Spinal cord (tissue), 10 donors: Measurements from ENCODE around the gene ATXN10. TPM values are rescaled to one million over a fixed set of nuclear protein-coding genes. Genes with fewer than 3 reads are reported as not detected.

ENCODE experiments used
- DNase-seq, 6 donors: peaks; one replicate each; pipeline versions ENCODE4 v3.0.0 to v3.0.0-alpha.2; 2013 to 2015; ENCODE audit warnings: low spot score in 6 of 6, low read depth in 4 of 6
- H3K27ac ChIP-seq: one replicate; pipeline ENCODE4 v1.5.1; 2013; ENCODE audit warnings: low read depth, low read length, control low read depth
- H3K27me3 ChIP-seq: one replicate; pipeline ENCODE4 v1.6.1; 2013; ENCODE audit warnings: low read length; ENCODE audit not compliant: control insufficient read depth, insufficient read depth
- H3K36me3 ChIP-seq: one replicate; pipeline ENCODE4 v1.6.1; 2013; ENCODE audit warnings: low read length; ENCODE audit not compliant: control insufficient read depth, insufficient read depth
- H3K4me1 ChIP-seq: one replicate; pipeline ENCODE4 v1.6.1; 2013; ENCODE audit warnings: low read length; ENCODE audit not compliant: control insufficient read depth, insufficient read depth
- H3K4me3 ChIP-seq: one replicate; pipeline ENCODE4 v1.5.1; 2013; ENCODE audit warnings: low read depth, low read length, control low read depth
- H3K9me3 ChIP-seq: one replicate; pipeline ENCODE4 v1.6.1; 2013; ENCODE audit warnings: low read length; ENCODE audit not compliant: control insufficient read depth, insufficient read depth
- WGBS: methylation state at CpG from one replicate; pipeline ENCODE4 v1.1.5; 2013; ENCODE audit warnings: missing lambda C conversion rate; ENCODE audit not compliant: insufficient coverage; 5-methylcytosine and 5-hydroxymethylcytosine counted together
- polyA plus RNA-seq, 2 donors: library from polyadenylated mRNA; unstranded; fragments of 120-200 nt; gene quantifications; one replicate each; pipeline ENCODE4 v1.2.1, GENCODE V29; 2013; ENCODE audit not compliant: insufficient read length in 2 of 2
- total RNA-seq, 2 donors: library from RNA; depleted of rRNA in 1 of 2; stranded (reverse); fragments of 120-200 nt in 1 of 2; fragments of >200 nt in 1 of 2; gene quantifications; one replicate each; pipeline versions ENCODE4 v1.2.3 to v1.2.4, GENCODE V29; 2013 to 2014
- donor health status: healthy.

The ATXN10 gene
- total and polyA plus RNA-seq, 4 donors: 163 to 428 (median 339) TPM

DNA sequence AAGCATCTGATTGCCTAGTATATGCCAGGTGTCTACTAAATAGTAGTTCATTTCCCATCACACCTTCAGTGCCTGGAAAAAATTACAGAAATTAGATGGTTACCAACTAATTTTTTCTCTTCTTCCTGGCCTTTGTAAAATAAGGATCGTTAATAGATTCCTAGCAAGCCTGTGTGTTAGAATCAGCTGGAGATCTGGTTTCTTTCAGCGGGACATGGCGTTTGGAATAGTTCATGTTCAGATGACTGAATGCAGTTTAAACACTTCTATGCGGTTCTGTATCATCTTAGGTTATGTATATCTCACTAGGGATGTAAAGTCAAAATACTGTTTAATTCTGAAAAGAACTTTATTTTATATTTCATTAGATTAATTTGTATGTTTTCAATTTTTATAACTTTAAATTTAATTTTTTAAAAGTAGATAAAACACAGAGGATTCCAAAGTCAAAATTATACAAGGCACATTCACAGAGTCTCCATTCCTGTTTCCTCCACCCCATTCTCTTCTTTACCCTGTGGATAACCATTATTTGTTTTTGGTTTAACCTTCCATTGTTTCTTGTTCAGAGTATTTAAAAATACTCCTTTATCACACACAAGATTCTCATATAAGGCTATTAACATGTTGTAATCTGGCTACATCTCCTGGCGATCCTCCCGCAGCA lies 132.8 kb downstream of the ATXN10 start:
- peaks cover 6% of the 10 kb centered on the region for H3K4me1 ChIP-seq
- WGBS: 100% methylated on average over 2 of the region's 6 CpGs

DNA sequence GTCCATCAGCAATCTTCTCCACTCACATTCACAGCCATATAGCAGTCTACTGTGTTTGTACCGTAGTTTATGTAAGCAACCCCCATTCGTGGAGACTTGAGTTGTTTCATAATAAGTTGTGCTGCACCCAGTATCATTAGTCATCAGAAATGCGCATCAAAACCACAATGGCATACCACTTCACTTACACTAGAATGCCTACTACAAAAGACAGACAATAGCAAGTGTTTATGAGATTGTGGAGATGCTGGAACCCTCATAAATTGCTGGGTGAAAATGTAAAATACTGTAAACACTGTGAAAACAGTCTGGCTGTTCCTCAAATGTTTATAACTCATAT lies 133.3 kb downstream of the ATXN10 start:
- peaks cover 7% of the 10 kb centered on the region for H3K36me3 ChIP-seq
- H3K27me3 ChIP-seq: no peaks in the 10 kb centered on the region
- no peak overlapping the region for H3K27ac ChIP-seq
- DNase-seq: no peak
- WGBS: 100% methylated on average over 1 of the region's 3 CpGs
- peaks cover 6% of the 10 kb centered on the region for H3K4me1 ChIP-seq
- H3K9me3 ChIP-seq: no peaks in the 10 kb centered on the region
- no peak overlapping the region for H3K4me3 ChIP-seq

More for the DNA sequence above, 132.8 kb downstream of the ATXN10 start:
- Histone ChIP-seq H3K4me3 (no peak overlapping the region), H3K27ac (no peak overlapping the region), H3K9me3 (no peaks in the 10 kb centered on the region), H3K36me3 (peaks cover 7% of the 10 kb centered on the region), H3K27me3 (no peaks in the 10 kb centered on the region)
- no peak for DNase-seq

DNA sequence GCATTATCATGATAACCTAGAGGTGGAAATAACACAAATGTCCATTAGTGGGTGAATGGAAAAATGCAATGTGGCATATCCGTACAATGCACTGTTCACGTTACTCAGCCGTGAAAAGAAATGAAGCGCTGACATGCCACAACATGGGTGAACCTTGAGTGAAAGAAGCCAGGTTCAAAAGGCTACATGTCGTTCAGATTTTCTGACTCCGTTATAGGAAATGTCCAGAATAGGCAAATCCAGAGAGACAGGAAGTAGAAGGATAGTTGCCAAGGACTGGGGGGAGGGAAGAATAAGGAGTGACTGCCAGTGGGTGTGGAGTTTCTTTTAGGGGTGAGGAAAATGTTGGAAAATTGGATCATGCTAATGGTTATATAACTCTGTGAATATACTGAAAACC lies 133.8 kb downstream of the ATXN10 start:
- Histone ChIP-seq H3K27ac (no peak overlapping the region), H3K36me3 (peaks cover 7% of the 10 kb centered on the region), H3K4me1 (peaks cover 6% of the 10 kb centered on the region), H3K9me3 (no peaks in the 10 kb centered on the region), H3K27me3 (no peaks in the 10 kb centered on the region), H3K4me3 (no peak overlapping the region)
- no peak for DNase-seq
- WGBS: 96% methylated on average over 6 of the region's 6 CpGs

DNA sequence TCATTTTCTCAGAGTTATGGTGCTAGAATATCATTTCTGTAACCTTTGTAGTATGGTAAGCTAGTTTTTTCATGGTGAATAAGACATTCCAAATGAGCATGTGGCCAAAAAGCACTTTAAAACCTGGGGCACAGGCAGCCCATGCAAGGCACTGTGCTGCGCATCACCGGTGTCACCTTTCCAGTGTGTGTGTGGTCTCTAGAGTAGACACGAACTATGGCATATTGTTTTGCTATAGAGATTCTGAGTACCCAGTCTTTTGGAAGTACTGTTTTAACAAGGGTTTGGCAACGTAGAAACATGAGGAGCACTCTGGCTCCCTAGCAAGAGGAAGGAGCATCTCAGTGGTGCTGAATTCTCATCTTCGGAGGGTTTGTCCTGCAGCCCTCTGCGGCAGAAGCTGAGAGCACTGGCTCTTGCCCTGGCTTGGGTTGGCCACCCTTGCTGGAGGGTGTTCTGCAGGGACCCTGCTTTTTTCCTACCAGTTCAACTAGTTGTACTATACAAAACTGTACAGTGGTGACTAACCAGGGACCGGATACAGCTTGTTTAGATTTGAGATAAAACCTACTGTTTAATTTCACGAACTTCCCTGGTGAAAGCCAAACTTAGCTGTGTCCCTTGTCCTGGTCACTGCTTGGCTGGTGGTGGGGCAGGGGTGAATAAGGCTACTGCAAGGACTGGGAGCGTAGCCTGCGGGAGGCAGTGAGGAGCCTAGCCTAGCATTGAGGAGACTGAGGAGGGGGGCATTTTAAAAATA lies 135.7 kb downstream of the ATXN10 start:
- H3K4me3 ChIP-seq: no peak overlapping the region
- H3K9me3 ChIP-seq: no peaks in the 10 kb centered on the region
- no peak overlapping the region for H3K27ac ChIP-seq
- H3K27me3 ChIP-seq: no peaks in the 10 kb centered on the region
- no peak for DNase-seq
- H3K4me1 ChIP-seq: no peaks in the 10 kb centered on the region
- WGBS: 95% methylated on average over 9 of the region's 10 CpGs
- peaks cover 13% of the 10 kb centered on the region for H3K36me3 ChIP-seq

DNA sequence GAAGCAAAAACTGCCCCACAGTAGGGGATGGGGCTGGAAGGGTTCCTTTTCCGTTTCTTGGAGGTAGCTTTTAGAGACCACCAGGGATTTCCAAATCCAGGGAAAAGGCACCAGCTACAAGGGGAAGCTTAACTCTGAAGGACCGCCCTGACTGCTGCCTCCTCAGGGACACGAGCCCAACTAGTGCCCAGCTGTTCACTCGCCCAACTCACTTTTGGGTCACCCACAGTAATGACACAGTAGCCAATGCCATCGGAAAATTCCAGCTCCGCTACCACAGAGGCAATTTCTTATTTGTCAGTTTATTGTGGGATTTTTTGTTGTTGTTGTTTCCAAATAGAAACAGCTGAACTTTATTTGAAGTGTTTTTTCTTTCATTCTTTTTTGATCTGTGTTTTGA lies 141.3 kb downstream of the ATXN10 start:
- peaks cover 9% of the 10 kb centered on the region for H3K36me3 ChIP-seq
- H3K4me3 ChIP-seq: no peak overlapping the region
- H3K4me1 ChIP-seq: peaks cover 13% of the 10 kb centered on the region
- H3K27ac ChIP-seq: no peak overlapping the region
- no peaks in the 10 kb centered on the region for H3K9me3 ChIP-seq
- 100% methylated on average over 2 of the region's 6 CpGs for WGBS
- H3K27me3 ChIP-seq: no peaks in the 10 kb centered on the region
- no peak for DNase-seq

DNA sequence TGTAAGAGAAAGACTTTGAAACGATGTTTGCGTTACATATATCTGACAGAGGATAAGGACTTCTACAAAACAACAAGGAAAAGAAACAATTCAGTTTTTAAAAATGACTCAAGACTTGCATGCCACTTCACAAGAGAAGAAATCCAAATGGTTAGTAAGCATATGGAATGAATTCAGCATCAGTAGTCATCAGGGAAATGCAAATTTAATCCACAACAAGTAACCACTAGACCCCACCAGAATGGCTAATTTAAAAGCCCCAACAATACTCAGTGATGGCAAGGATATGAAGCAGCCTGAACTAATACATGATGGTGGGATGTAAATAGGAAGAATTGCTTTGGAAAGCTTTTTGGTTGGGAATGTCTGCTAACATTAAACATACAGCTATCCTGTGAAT lies 142.6 kb downstream of the ATXN10 start:
- Histone ChIP-seq H3K4me1 (peaks cover 23% of the 10 kb centered on the region), H3K36me3 (peaks cover 9% of the 10 kb centered on the region), H3K27me3 (no peaks in the 10 kb centered on the region), H3K9me3 (no peaks in the 10 kb centered on the region), H3K27ac (no peak overlapping the region), H3K4me3 (no peak overlapping the region)
- WGBS: no CpG with 5 or more reads among the region's 2 CpGs
- DNase-seq: no peak

DNA sequence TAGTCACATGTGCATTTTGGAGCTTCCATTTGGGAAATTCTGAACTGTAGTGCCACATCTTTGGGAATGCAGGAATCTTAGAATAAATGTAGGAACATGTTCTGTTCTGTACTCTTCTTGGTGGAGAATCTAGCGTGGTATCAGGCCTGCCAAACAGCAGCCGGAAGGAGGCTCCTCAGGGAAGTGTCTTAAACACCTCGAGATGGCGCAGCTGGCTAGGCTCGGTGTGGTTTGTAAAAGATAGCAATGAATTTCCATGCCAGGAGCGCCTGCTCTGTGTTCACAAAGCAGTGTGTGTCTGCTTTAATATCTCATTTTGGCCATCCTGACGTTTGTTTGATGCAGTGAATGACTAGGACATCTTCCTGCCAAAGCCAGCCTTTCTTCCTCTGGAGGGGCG lies 145.1 kb downstream of the ATXN10 start:
- no peak overlapping the region for H3K27ac ChIP-seq
- DNase-seq: peak in 1 of 6 donors; percentile 77

DNA sequence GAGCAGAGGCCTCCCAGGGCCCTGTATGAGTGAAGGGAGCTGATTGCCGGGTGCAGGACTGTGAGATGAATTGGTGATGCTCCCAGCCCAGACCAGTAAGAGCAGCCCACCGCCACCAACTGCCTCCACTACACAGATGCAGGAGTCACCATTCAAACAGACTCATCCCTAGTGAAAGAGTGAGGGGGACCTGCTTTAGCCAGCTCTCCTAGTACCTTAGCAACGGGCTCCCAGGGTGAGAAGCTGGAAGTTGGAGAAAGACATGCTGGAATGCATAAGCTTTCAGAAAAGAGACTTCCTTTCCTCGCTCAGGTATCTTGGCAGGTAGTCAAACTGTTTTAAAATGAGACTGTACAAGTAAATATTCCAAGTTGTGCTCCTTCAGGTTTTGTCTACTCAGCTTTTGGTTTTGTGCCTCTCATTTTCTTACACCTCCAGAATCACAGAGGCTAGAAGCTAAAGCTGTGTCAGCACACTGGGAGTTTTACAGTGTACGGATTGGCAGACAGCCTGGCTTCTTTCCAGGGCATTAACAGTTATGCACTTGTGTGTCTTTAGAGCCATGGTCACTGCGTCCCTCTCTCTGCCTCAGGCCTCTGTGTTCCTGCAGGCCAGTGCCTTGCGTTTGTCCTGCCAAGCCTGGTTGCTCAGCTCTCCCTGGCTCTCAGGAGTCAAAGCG lies 146.2 kb downstream of the ATXN10 start:
- DNase-seq: peak in 5 of 6 donors; percentile 61 to 91 (median 82)
- Histone ChIP-seq H3K27me3 (no peaks in the 10 kb centered on the region), H3K27ac (peak overlapping the region; percentile 65), H3K4me1 (peaks cover 27% of the 10 kb centered on the region), H3K9me3 (no peaks in the 10 kb centered on the region), H3K4me3 (no peak overlapping the region), H3K36me3 (peaks cover 4% of the 10 kb centered on the region)
- 20% methylated on average over 5 of the region's 8 CpGs for WGBS

More for the DNA sequence above, 145.1 kb downstream of the ATXN10 start:
- no peaks in the 10 kb centered on the region for H3K9me3 ChIP-seq
- no peaks in the 10 kb centered on the region for H3K27me3 ChIP-seq
- WGBS: 30% methylated on average over 2 of the region's 8 CpGs
- peaks cover 6% of the 10 kb centered on the region for H3K36me3 ChIP-seq
- peaks cover 27% of the 10 kb centered on the region for H3K4me1 ChIP-seq
- H3K4me3 ChIP-seq: no peak overlapping the region

DNA sequence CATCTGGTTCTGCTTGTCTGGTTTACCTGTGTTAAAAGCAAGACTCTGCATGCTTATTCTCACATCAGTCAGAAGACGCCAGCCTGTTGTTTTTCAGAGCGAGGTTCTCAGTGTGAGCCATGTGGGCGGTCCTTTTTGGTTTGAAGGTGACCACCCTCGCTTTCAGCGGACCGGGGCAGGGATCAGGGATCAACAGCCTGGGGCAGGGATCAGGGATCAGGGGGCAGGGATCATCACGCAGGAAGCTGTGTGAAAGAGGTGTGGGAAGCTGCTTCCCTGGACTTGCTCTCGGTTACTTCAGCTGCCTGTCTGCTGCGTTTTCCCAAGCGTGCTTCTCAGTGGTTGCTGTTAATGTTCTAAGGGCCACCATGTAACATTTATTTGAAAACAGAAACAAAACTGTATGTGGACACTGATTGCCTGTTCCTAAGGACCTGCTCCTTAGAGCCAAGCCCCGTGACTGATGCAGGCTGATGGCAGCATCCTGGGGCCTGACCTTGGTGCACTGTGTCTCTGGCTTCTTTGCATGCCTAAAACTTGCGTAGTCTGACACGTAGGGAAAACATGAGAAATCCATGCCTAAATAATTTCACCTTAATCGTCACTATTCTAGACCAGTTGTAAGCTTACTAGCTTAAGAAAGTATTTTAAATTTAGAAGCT lies 146.9 kb downstream of the ATXN10 start:
- WGBS: 32% methylated on average over 10 of the region's 14 CpGs
- H3K9me3 ChIP-seq: no peaks in the 10 kb centered on the region
- peak overlapping the region; percentile 65 for H3K27ac ChIP-seq
- H3K4me1 ChIP-seq: peaks cover 27% of the 10 kb centered on the region
- DNase-seq: no peak
- H3K36me3 ChIP-seq: peaks cover 4% of the 10 kb centered on the region
- H3K27me3 ChIP-seq: no peaks in the 10 kb centered on the region
- no peak overlapping the region for H3K4me3 ChIP-seq
